Stimulated activated CD4-positive, alpha-beta T cell treated with anti-CD3 and anti-CD28 coated beads, TNF-alpha, amount 100 ng/mL, for 4 hours (primary cell): ENCODE measurements around the gene DNAJC22.
A peak's percentile ranks its signal among the peaks of the same experiment; 100 is the strongest.
"Not testable (repeated sequence)": the region's sequence is repeated elsewhere in the genome, so short reads cannot be mapped to it uniquely, and the experiment has no call there.

Experiments
- DNase-seq, 3 experiments: peaks; one replicate each; pipeline ENCODE4 v3.0.0-alpha.2; 2020; ENCODE audit warnings: low read depth in 3 of 3

The DNAJC22 gene

GRCh38 chr12:49375406-49375805 lies 28.7 kb downstream of the DNAJC22 start:
- DNase-seq = no peak

- no peak for DNase-seq
These were observed 30.7 kb downstream of the DNAJC22 start for GRCh38 chr12:49377386-49377785.

GRCh38 chr12:49380184-49380583 lies 33.5 kb downstream of the DNAJC22 start:
- not testable (repeated sequence) for DNase-seq

- DNase-seq = peak in 2 of 3 experiments; percentile 26 to 36
These were observed 42.1 kb downstream of the DNAJC22 start for GRCh38 chr12:49388682-49389386.

GRCh38 chr12:49389387-49389703 lies 42.7 kb downstream of the DNAJC22 start:
- DNase-seq = no peak

- DNase-seq = no peak
These were observed 50.3 kb downstream of the DNAJC22 start for GRCh38 chr12:49397000-49397399.

- DNase-seq = no peak
These were observed 53.6 kb downstream of the DNAJC22 start for GRCh38 chr12:49400304-49400703.
